ENCODE data around the gene ATP8A2. TPM values are rescaled to one million over a fixed set of nuclear protein-coding genes. Genes with fewer than 3 reads are reported as not detected.

The ATP8A2 gene
- polyA plus RNA-seq, 3 donors = not detected

GRCh38 chr13:25881136-25881926 is 509.6 kb downstream of the ATP8A2 start:
- peak overlapping the region in 1 of 7 donors; percentile 12 for H3K27ac Mint-ChIP-seq

DNA sequence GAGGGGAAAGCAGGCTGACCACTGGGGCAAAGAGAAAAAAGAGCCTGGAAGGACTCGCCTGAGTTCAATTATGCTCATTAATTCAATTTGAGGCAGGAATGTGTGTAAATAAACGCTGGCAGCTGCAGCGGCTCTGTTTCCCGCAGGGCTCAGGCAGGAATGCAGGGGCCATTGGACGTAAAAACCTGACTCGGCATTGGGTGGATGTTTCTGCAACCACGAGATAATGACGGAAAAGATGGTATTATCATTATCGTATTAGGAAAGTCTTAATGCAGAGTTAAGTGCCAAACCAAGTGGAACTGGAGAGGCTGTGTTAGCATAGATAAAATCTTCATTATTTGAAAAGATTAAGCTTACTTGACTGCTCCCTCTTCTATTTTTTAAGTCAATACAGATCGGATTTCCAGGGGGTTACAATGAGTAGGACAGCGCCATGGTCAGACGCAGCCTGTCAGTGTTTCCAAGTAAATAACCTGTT is 510.2 kb downstream of the ATP8A2 start:
- no peak overlapping the region for H3K27ac Mint-ChIP-seq
- intact Hi-C loops (cut with micrococcal nuclease) = no loop called here
- DNase-seq = no peak

More at GRCh38 chr13:25881136-25881926, 509.6 kb downstream of the ATP8A2 start:
- Histone ChIP-seq H3K79me2 (ENCODE audit: insufficient read depth, low read length) (no peaks in the 10 kb centered on the region), H3K27ac (ENCODE audit: low read depth in 1 of 2, low read length in 2 of 2) (no peak overlapping the region), H4K20me1 (ENCODE audit: insufficient read depth, low read length) (no peaks in the 10 kb centered on the region), H3K27me3 (ENCODE audit: control insufficient read depth in 2 of 2, insufficient read depth in 2 of 2, low read length in 2 of 2) (no peaks in the 10 kb centered on the region), H3K4me3 (replicated peaks in 1 of 3; ENCODE audit: low read depth in 2 of 3, low read length in 3 of 3) (no peak overlapping the region), H2AFZ (ENCODE audit: insufficient read depth, low read depth, low read length, poor library complexity, severe bottlenecking) (no peak overlapping the region), H3K9me3 (replicated peaks in 1 of 2; ENCODE audit: control insufficient read depth in 1 of 2, insufficient read depth in 1 of 2, low read length in 2 of 2) (no peaks in the 10 kb centered on the region), H3K4me2 (replicated peaks; ENCODE audit: extremely low read depth, low read length, poor library complexity, severe bottlenecking) (no peak overlapping the region), H3K9ac (ENCODE audit: insufficient read depth, low read length, poor library complexity, severe bottlenecking) (no peak overlapping the region), H3K36me3 (replicated peaks in 1 of 2; ENCODE audit: control insufficient read depth in 1 of 2, insufficient read depth in 2 of 2, low read length in 2 of 2) (no peaks in the 10 kb centered on the region), H3K4me1 (ENCODE audit: control insufficient read depth in 1 of 2, insufficient read depth in 2 of 2, low read length in 2 of 2) (no peaks in the 10 kb centered on the region)
- DNase-seq = no peak
- Mint-ChIP-seq H3K9me3 (peaks cover 0 to 6% (median 2%) of the 10 kb centered on the region in 7 donors), H3K36me3 (no peaks in the 10 kb centered on the region), H3K4me3 (no peak overlapping the region), H3K27me3 (ENCODE audit: low read depth in 3 of 3) (peaks cover 4 to 5% (median 5%) of the 10 kb centered on the region in 3 donors), H3K4me1 (peaks cover 2% of the 10 kb centered on the region)
- intact Hi-C loops (cut with micrococcal nuclease) = no loop called here
- TF ChIP-seq, protein P1, sequence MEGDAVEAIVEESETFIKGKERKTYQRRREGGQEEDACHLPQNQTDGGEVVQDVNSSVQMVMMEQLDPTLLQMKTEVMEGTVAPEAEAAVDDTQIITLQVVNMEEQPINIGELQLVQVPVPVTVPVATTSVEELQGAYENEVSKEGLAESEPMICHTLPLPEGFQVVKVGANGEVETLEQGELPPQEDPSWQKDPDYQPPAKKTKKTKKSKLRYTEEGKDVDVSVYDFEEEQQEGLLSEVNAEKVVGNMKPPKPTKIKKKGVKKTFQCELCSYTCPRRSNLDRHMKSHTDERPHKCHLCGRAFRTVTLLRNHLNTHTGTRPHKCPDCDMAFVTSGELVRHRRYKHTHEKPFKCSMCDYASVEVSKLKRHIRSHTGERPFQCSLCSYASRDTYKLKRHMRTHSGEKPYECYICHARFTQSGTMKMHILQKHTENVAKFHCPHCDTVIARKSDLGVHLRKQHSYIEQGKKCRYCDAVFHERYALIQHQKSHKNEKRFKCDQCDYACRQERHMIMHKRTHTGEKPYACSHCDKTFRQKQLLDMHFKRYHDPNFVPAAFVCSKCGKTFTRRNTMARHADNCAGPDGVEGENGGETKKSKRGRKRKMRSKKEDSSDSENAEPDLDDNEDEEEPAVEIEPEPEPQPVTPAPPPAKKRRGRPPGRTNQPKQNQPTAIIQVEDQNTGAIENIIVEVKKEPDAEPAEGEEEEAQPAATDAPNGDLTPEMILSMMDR (IDR thresholded peaks at IDR 0.05) = no peak
- 100% methylated on average over 1 of the region's 3 CpGs for WGBS (ENCODE audit: insufficient coverage)

More for the DNA sequence above, 510.2 kb downstream of the ATP8A2 start:
- WGBS (ENCODE audit: insufficient coverage) = 70% methylated on average over 8 of the region's 12 CpGs
- no peaks in the 10 kb centered on the region for H3K36me3 ChIP-seq (replicated peaks in 1 of 2; ENCODE audit: control insufficient read depth in 1 of 2, insufficient read depth in 2 of 2, low read length in 2 of 2)
- H3K27me3 ChIP-seq (ENCODE audit: control insufficient read depth in 2 of 2, insufficient read depth in 2 of 2, low read length in 2 of 2) = no peaks in the 10 kb centered on the region
- H3K36me3 Mint-ChIP-seq = no peaks in the 10 kb centered on the region
- no peak overlapping the region for H3K4me3 ChIP-seq (replicated peaks in 1 of 3; ENCODE audit: low read depth in 2 of 3, low read length in 3 of 3)
- no peak overlapping the region for H3K4me3 Mint-ChIP-seq
- H2AFZ ChIP-seq (ENCODE audit: insufficient read depth, low read depth, low read length, poor library complexity, severe bottlenecking) = no peak overlapping the region
- TF ChIP-seq, protein P1 (IDR thresholded peaks at IDR 0.05) = no peak
- H3K4me1 Mint-ChIP-seq = no peaks in the 10 kb centered on the region
- no peak overlapping the region for H3K27ac ChIP-seq (ENCODE audit: low read depth in 1 of 2, low read length in 2 of 2)
- no peaks in the 10 kb centered on the region for H3K79me2 ChIP-seq (ENCODE audit: insufficient read depth, low read length)
- no peaks in the 10 kb centered on the region for H3K4me1 ChIP-seq (ENCODE audit: control insufficient read depth in 1 of 2, insufficient read depth in 2 of 2, low read length in 2 of 2)
- H3K27me3 Mint-ChIP-seq (ENCODE audit: low read depth in 3 of 3) = peaks cover 3 to 7% (median 5%) of the 10 kb centered on the region in 3 donors
- H3K9ac ChIP-seq (ENCODE audit: insufficient read depth, low read length, poor library complexity, severe bottlenecking) = no peak overlapping the region
- peaks cover 0 to 6% (median 2%) of the 10 kb centered on the region in 7 donors for H3K9me3 Mint-ChIP-seq
- no peak overlapping the region for H3K4me2 ChIP-seq (replicated peaks; ENCODE audit: extremely low read depth, low read length, poor library complexity, severe bottlenecking)
- no peaks in the 10 kb centered on the region for H4K20me1 ChIP-seq (ENCODE audit: insufficient read depth, low read length)
- no peaks in the 10 kb centered on the region for H3K9me3 ChIP-seq (replicated peaks in 1 of 2; ENCODE audit: control insufficient read depth in 1 of 2, insufficient read depth in 1 of 2, low read length in 2 of 2)

All from CD14-positive monocyte (primary cell).